LNCAP (cell line): ENCODE data around the gene IFT57.

Source experiments
- CTCF ChIP-seq: fragments of 450-650 bp; IDR thresholded peaks from 2 replicates; pipeline ENCODE4 v1.5.1; 2017; ENCODE audit warnings: mild to moderate bottlenecking

Gene IFT57

GRCh38 chr3:108221911-108222852, at the start of gene IFT57:
IFT57 (minus strand) TSS chr3:108222424; CDS start chr3:108222322, 102 bp downstream.
- TF ChIP-seq CTCF = no peak

- no peak for TF ChIP-seq CTCF
Measured at GRCh38 chr3:108271626-108272025, 49.4 kb upstream of the IFT57 start.

GRCh38 chr3:108255131-108255530, 32.9 kb upstream of the IFT57 start:
- no peak for TF ChIP-seq CTCF

GRCh38 chr3:108251844-108252243, 29.6 kb upstream of the IFT57 start:
- TF ChIP-seq CTCF = no peak

GRCh38 chr3:108251265-108251664, 29.0 kb upstream of the IFT57 start:
- TF ChIP-seq CTCF = no peak

- no peak for TF ChIP-seq CTCF
Measured at GRCh38 chr3:108250626-108251025, 28.4 kb upstream of the IFT57 start.

GRCh38 chr3:108243243-108243642, 21.0 kb upstream of the IFT57 start:
- TF ChIP-seq CTCF = no peak
